SK-N-SH (cell line): Measurements from ENCODE around the gene TUNAR. TPM values are rescaled to one million over a fixed set of nuclear protein-coding genes. Genes with fewer than 3 reads are reported as not detected.

Experiments
- CTCF ChIA-PET: fragments of 300-600, 350-600 bp; formaldehyde crosslinking; extraction: SDS; loops from one replicate; lab custom pipeline; 2021; lab: Yijun Ruan, JAX
- POLR2A ChIA-PET: fragments of 350-600 bp; sonication (Branson Sonifier 250); formaldehyde crosslinking; extraction: SDS; loops from one replicate; lab custom pipeline; 2020; ENCODE audit warnings: antibody characterized with exemption, inconsistent platforms; lab: Yijun Ruan, JAX
- DNase-seq: peaks from one replicate; pipeline ENCODE4 v3.0.0; 2012
- H2AFZ ChIP-seq: fragments of 200-600 bp; sonication (generic); 2 replicates; pipeline ENCODE4 v1.8.1; 2016; ENCODE audit warnings: antibody characterized with exemption, mild to moderate bottlenecking, low read depth
- H3F3A ChIP-seq: fragments of 200-600 bp; sonication (generic); replicated peaks from 2 replicates; pipeline ENCODE3; 2016; ENCODE audit warnings: antibody characterized with exemption, mild to moderate bottlenecking; ENCODE audit not compliant: insufficient read depth
- H3K27ac ChIP-seq, 2 experiments: fragments of 200-500 bp in 1 of 2; fragments of 200-600 bp in 1 of 2; sonication (Bioruptor generic) in 1 of 2; sonication (generic), shearing (Covaris generic) in 1 of 2; 2 replicates each; pipeline versions ENCODE4 v1.5.1 to v1.6.1; 2014 to 2016; ENCODE audit warnings: low read depth in 2 of 2, inconsistent platforms in 1 of 2, low read length in 1 of 2, mild to moderate bottlenecking in 1 of 2, mixed read lengths in 1 of 2
- H3K27me3 ChIP-seq: fragments of 200-600 bp; sonication (generic), shearing (Covaris generic); 2 replicates; pipeline ENCODE4 v1.6.1; 2016; ENCODE audit warnings: mixed run types; ENCODE audit not compliant: insufficient read depth
- H3K36me3 ChIP-seq, 2 experiments: fragments of 200-500 bp in 1 of 2; fragments of 200-600 bp in 1 of 2; sonication (Bioruptor generic) in 1 of 2; sonication (generic) in 1 of 2; replicated peaks in 1 of 2; 2 replicates each; pipeline versions ENCODE3 to v1.5.1; 2014 to 2016; ENCODE audit warnings: low read length in 1 of 2, mild to moderate bottlenecking in 1 of 2; ENCODE audit not compliant: insufficient read depth in 2 of 2, control insufficient read depth in 1 of 2
- H3K4me1 ChIP-seq, 2 experiments: fragments of 200-500 bp in 1 of 2; fragments of 200-600 bp in 1 of 2; sonication (Bioruptor generic) in 1 of 2; sonication (generic), shearing (Covaris generic) in 1 of 2; 2 replicates each; pipeline versions ENCODE4 v1.5.1 to v1.6.1; 2014 to 2016; ENCODE audit warnings: low read depth in 1 of 2, low read length in 1 of 2, mixed run types in 1 of 2; ENCODE audit not compliant: insufficient read depth in 2 of 2, control insufficient read depth in 1 of 2
- H3K4me2 ChIP-seq: fragments of 200-600 bp; sonication (generic), shearing (Covaris generic); 2 replicates; pipeline ENCODE4 v1.6.1; 2017; ENCODE audit warnings: mixed run types
- H3K4me3 ChIP-seq, 2 experiments: fragments of 200-500 bp in 1 of 2; fragments of 200-600 bp in 1 of 2; sonication (Bioruptor generic) in 1 of 2; sonication (generic), shearing (Covaris generic) in 1 of 2; 2 replicates each; pipeline versions ENCODE4 v1.5.1 to v1.8.1; 2014 to 2016; ENCODE audit warnings: low read depth in 2 of 2, inconsistent platforms in 1 of 2, low read length in 1 of 2, mild to moderate bottlenecking in 1 of 2, mixed read lengths in 1 of 2, moderate library complexity in 1 of 2
- H3K79me2 ChIP-seq: fragments of 200-600 bp; sonication (generic); 2 replicates; pipeline ENCODE4 v1.8.1; 2017; ENCODE audit warnings: mild to moderate bottlenecking; ENCODE audit not compliant: insufficient read depth
- H3K9ac ChIP-seq: fragments of 200-600 bp; sonication (generic); 2 replicates; pipeline ENCODE4 v1.6.1; 2017; ENCODE audit warnings: mixed run types
- H3K9me2 ChIP-seq: fragments of 200-600 bp; sonication (generic); 2 replicates; pipeline ENCODE4 v1.6.1; 2017; ENCODE audit warnings: mixed run types
- H3K9me3 ChIP-seq: fragments of 200-600 bp; sonication (generic); 2 replicates; pipeline ENCODE4 v1.6.1; 2017; ENCODE audit warnings: mixed run types, mild to moderate bottlenecking, moderate library complexity
- H4K20me1 ChIP-seq: fragments of 200-600 bp; sonication (generic); 2 replicates; pipeline ENCODE4 v1.6.1; 2017; ENCODE audit warnings: mild to moderate bottlenecking, mixed run types; ENCODE audit not compliant: insufficient read depth
- CHD2 ChIP-seq: fragments of 150-350 bp; IDR thresholded peaks from 2 replicates; pipeline ENCODE4 v1.6.1; 2018; ENCODE audit warnings: low read length; ENCODE audit not compliant: partially characterized antibody
- ELF1 ChIP-seq: IDR thresholded peaks from 2 replicates; pipeline ENCODE4 v1.4.0; 2012
- EP300 ChIP-seq, 2 experiments: IDR thresholded peaks; 2 replicates each; pipeline versions ENCODE4 v1.4.0 to v1.6.1; 2012; ENCODE audit warnings: borderline replicate concordance in 1 of 2, low read depth in 1 of 2, low read length in 1 of 2
- FOSL2 ChIP-seq: IDR thresholded peaks from 2 replicates; pipeline ENCODE4 v1.4.0; 2012; ENCODE audit warnings: low read depth, mild to moderate bottlenecking, moderate library complexity, borderline replicate concordance
- GATA2 ChIP-seq: sonication (generic); formaldehyde crosslinking; IDR thresholded peaks from 2 replicates; pipeline ENCODE4 v1.5.0; 2020; ENCODE audit warnings: mild to moderate bottlenecking, missing genetic modification reagents
- JUND ChIP-seq: IDR thresholded peaks from 2 replicates; pipeline ENCODE4 v1.4.0; 2012
- RAD21 ChIP-seq: IDR thresholded peaks from 2 replicates; pipeline ENCODE4 v1.6.1; 2012; ENCODE audit warnings: mild to moderate bottlenecking, low read length
- RCOR1 ChIP-seq: fragments of 150-350 bp; IDR thresholded peaks from 2 replicates; pipeline ENCODE4 v1.6.1; 2017; ENCODE audit warnings: antibody characterized with exemption, low read length
- RFX5 ChIP-seq: IDR thresholded peaks from 2 replicates; pipeline ENCODE4 v1.6.1; 2012; ENCODE audit warnings: mild to moderate bottlenecking, improper control_type of control experiment, low read length
- SIN3A ChIP-seq: IDR thresholded peaks from 2 replicates; pipeline ENCODE4 v1.6.1; 2012; ENCODE audit warnings: low read depth, mild to moderate bottlenecking, low read length, moderate library complexity, borderline replicate concordance
- SMC3 ChIP-seq: IDR thresholded peaks from 2 replicates; pipeline ENCODE4 v1.6.1; 2012; ENCODE audit warnings: low read depth, low read length, improper control_type of control experiment
- TAF1 ChIP-seq: IDR thresholded peaks from 2 replicates; pipeline ENCODE4 v1.6.1; 2012; ENCODE audit warnings: low read depth, mild to moderate bottlenecking, low read length, moderate library complexity, borderline replicate concordance
- TEAD4 ChIP-seq: IDR thresholded peaks from 2 replicates; pipeline ENCODE4 v1.4.0; 2012; ENCODE audit warnings: mild to moderate bottlenecking, borderline replicate concordance; ENCODE audit not compliant: insufficient read depth
- USF2 ChIP-seq: fragments of 150-350 bp; IDR thresholded peaks from 2 replicates; pipeline ENCODE4 v1.6.1; 2017; ENCODE audit warnings: antibody characterized with exemption, low read length, low read depth, borderline replicate concordance
- WGBS: methylation state at CpG from one replicate; pipeline ENCODE4 v1.1.6; 2017; ENCODE audit warnings: low lambda C conversion rate; 5-methylcytosine and 5-hydroxymethylcytosine counted together
- polyA plus RNA-seq, 3 experiments: library from polyadenylated mRNA; depleted of rRNA; stranded (reverse); fragments of >200 nt; gene quantifications; 2 replicates each; pipeline ENCODE4 v1.2.3, GENCODE V29; 2012
- TF ChIP-seq, protein P1 (sequence below): fragments of 200-600 bp; sonication (generic); IDR thresholded peaks from 2 replicates; pipeline ENCODE4 v1.6.1; 2017; ENCODE audit warnings: antibody characterized with exemption, mild to moderate bottlenecking, moderate library complexity
- TF ChIP-seq, protein P2 (sequence below): IDR thresholded peaks from 2 replicates; pipeline ENCODE4 v1.4.0; 2012; ENCODE audit warnings: low read depth, borderline replicate concordance
- TF ChIP-seq, protein P3 (sequence below): IDR thresholded peaks from 2 replicates; pipeline ENCODE4 v1.4.0; 2012; ENCODE audit warnings: low read depth

TUNAR gene
- polyA plus RNA-seq, 1 of the 3 experiments (the other 2 are of a cell fraction): 0.02 TPM

DNA sequence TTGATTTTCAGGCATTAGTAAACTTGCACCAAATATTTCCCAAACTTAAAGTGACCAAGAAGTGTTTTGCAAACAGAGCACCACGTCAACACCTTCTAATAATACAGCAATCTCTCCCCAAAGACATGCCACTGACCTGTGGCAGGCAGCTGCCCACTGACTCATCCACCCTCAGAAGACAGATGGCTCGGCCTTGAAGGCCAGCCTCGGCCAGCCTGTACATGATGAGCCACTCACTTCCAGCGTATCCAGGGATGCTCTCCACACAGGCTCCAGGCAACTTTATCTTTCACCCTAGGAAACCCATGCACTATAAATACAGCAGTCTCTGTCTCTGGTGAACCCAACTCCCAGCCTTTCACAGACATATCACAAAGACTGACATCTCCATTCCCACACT is 62.7 kb downstream of the TUNAR start:
- Histone ChIP-seq H3K4me2 (no peak overlapping the region), H4K20me1 (no peaks in the 10 kb centered on the region), H3K9ac (no peak overlapping the region), H3K4me3 (no peak overlapping the region), H3K36me3 (no peaks in the 10 kb centered on the region), H3K9me3 (no peaks in the 10 kb centered on the region), H3F3A (no peaks in the 10 kb centered on the region), H3K27me3 (no peaks in the 10 kb centered on the region), H3K4me1 (no peaks in the 10 kb centered on the region), H2AFZ (no peak overlapping the region), H3K79me2 (no peaks in the 10 kb centered on the region), H3K9me2 (no peaks in the 10 kb centered on the region), H3K27ac (no peak overlapping the region)
- no peak for TF ChIP-seq SMC3
- WGBS: 3% methylated on average over 2 of the region's 4 CpGs
- no peak for DNase-seq
- CTCF ChIA-PET: interaction anchor here (1.7 kb wide), 1 partner anchor 159 kb away, joined by 3 read pairs; no protein-coding TSS in a partner anchor
- POLR2A ChIA-PET: no interaction called here

- Histone ChIP-seq H3K9me2 (no peaks in the 10 kb centered on the region), H2AFZ (no peak overlapping the region), H3K4me3 (no peak overlapping the region), H3K27ac (no peak overlapping the region), H3K27me3 (no peaks in the 10 kb centered on the region), H3K79me2 (no peaks in the 10 kb centered on the region), H3K9me3 (no peaks in the 10 kb centered on the region), H3K36me3 (no peaks in the 10 kb centered on the region), H3F3A (no peaks in the 10 kb centered on the region), H3K4me2 (no peak overlapping the region), H4K20me1 (no peaks in the 10 kb centered on the region), H3K9ac (no peak overlapping the region), H3K4me1 (no peaks in the 10 kb centered on the region)
- WGBS: 0% methylated on average over 2 of the region's 2 CpGs
- ChIA-PET POLR2A (no interaction called here), CTCF (interaction anchor here (0.6 kb wide), 1 partner anchor 40 kb away, joined by 3 read pairs; no protein-coding TSS in a partner anchor)
- TF ChIP-seq, protein P1, sequence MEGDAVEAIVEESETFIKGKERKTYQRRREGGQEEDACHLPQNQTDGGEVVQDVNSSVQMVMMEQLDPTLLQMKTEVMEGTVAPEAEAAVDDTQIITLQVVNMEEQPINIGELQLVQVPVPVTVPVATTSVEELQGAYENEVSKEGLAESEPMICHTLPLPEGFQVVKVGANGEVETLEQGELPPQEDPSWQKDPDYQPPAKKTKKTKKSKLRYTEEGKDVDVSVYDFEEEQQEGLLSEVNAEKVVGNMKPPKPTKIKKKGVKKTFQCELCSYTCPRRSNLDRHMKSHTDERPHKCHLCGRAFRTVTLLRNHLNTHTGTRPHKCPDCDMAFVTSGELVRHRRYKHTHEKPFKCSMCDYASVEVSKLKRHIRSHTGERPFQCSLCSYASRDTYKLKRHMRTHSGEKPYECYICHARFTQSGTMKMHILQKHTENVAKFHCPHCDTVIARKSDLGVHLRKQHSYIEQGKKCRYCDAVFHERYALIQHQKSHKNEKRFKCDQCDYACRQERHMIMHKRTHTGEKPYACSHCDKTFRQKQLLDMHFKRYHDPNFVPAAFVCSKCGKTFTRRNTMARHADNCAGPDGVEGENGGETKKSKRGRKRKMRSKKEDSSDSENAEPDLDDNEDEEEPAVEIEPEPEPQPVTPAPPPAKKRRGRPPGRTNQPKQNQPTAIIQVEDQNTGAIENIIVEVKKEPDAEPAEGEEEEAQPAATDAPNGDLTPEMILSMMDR: no peak
- no peak for TF ChIP-seq JUND
- no peak for TF ChIP-seq GATA2 (CRISPR knock-in tag)
- DNase-seq: no peak
These were observed 65.3 kb downstream of the TUNAR start for GRCh38 chr14:95941897-95942296.

GRCh38 chr14:95943699-95944098 is 67.1 kb downstream of the TUNAR start:
- Histone ChIP-seq H3K9ac (no peak overlapping the region), H3K27me3 (no peaks in the 10 kb centered on the region)
- CTCF ChIA-PET: interaction anchor here (1.2 kb wide), 1 partner anchor 11 kb away, joined by 3 read pairs; no protein-coding TSS in a partner anchor
- TF ChIP-seq USF2: no peak
- TF ChIP-seq, protein P2, sequence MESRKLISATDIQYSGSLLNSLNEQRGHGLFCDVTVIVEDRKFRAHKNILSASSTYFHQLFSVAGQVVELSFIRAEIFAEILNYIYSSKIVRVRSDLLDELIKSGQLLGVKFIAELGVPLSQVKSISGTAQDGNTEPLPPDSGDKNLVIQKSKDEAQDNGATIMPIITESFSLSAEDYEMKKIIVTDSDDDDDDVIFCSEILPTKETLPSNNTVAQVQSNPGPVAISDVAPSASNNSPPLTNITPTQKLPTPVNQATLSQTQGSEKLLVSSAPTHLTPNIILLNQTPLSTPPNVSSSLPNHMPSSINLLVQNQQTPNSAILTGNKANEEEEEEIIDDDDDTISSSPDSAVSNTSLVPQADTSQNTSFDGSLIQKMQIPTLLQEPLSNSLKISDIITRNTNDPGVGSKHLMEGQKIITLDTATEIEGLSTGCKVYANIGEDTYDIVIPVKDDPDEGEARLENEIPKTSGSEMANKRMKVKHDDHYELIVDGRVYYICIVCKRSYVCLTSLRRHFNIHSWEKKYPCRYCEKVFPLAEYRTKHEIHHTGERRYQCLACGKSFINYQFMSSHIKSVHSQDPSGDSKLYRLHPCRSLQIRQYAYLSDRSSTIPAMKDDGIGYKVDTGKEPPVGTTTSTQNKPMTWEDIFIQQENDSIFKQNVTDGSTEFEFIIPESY: no peak
- no peak for TF ChIP-seq ELF1
- TF ChIP-seq CHD2: no peak
- no peak for TF ChIP-seq SIN3A
- no peak for TF ChIP-seq TAF1
- TF ChIP-seq RAD21: no peak
- TF ChIP-seq RCOR1: no peak
- TF ChIP-seq RFX5: no peak
- TF ChIP-seq TEAD4: no peak
- TF ChIP-seq, protein P3, sequence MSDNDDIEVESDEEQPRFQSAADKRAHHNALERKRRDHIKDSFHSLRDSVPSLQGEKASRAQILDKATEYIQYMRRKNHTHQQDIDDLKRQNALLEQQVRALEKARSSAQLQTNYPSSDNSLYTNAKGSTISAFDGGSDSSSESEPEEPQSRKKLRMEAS: no peak
- TF ChIP-seq EP300 (IDR thresholded peaks at IDR 0.05; ENCODE audit: borderline replicate concordance in 1 of 2, low read depth in 1 of 2, low read length in 1 of 2): no peak
- TF ChIP-seq FOSL2: no peak
- TF ChIP-seq, all 33 proteins: peak for 0
- Histone ChIP-seq H2AFZ (no peak overlapping the region), H3F3A (no peaks in the 10 kb centered on the region), H3K4me1 (no peaks in the 10 kb centered on the region), H3K27ac (no peak overlapping the region), H4K20me1 (no peaks in the 10 kb centered on the region), H3K4me2 (no peak overlapping the region), H3K79me2 (no peaks in the 10 kb centered on the region), H3K4me3 (no peak overlapping the region), H3K9me3 (no peaks in the 10 kb centered on the region), H3K9me2 (no peaks in the 10 kb centered on the region), H3K36me3 (no peaks in the 10 kb centered on the region)
- peak; percentile 44 for DNase-seq
- POLR2A ChIA-PET: no interaction called here
- 3% methylated on average over 4 of the region's 4 CpGs for WGBS
